ENCODE data around the gene B3GAT1.

- TF ChIP-seq CTCF (conservative IDR thresholded peaks at IDR 0.05; ENCODE audit: low read depth, low read length): no peak
- TF ChIP-seq EZH2 (IDR thresholded peaks at IDR 0.05; ENCODE audit: borderline replicate concordance, low read depth, low read length, poor library complexity, severe bottlenecking): no peak
These were observed 53.1 kb downstream of the B3GAT1 start for GRCh38 chr11:134358856-134359490.

Measured in A673 (cell line).